GM23338 (cell line): ENCODE data around the gene TLR9.

Experiments
- STAT1 ChIP-seq: IDR thresholded peaks from one replicate; pipeline ENCODE4 v1.6.1; 2016; ENCODE audit warnings: antibody characterized with exemption; ENCODE audit not compliant: unreplicated experiment
- TF ChIP-seq, protein P1 (sequence below), 2 experiments: fragments of 200-600 bp in 1 of 2; sonication (generic) in 1 of 2; conservative IDR thresholded peaks; 2 replicates each; pipeline versions ENCODE4 v1.5.1 to v1.6.1; 2016 to 2017; ENCODE audit warnings: antibody characterized with exemption in 2 of 2, low read depth in 2 of 2, mild to moderate bottlenecking in 2 of 2, moderate library complexity in 1 of 2
- TF ChIP-seq, protein P2 (sequence below): IDR thresholded peaks from one replicate; pipeline ENCODE4 v1.6.1; 2018; ENCODE audit warnings: antibody characterized with exemption; ENCODE audit not compliant: unreplicated experiment

DNA sequence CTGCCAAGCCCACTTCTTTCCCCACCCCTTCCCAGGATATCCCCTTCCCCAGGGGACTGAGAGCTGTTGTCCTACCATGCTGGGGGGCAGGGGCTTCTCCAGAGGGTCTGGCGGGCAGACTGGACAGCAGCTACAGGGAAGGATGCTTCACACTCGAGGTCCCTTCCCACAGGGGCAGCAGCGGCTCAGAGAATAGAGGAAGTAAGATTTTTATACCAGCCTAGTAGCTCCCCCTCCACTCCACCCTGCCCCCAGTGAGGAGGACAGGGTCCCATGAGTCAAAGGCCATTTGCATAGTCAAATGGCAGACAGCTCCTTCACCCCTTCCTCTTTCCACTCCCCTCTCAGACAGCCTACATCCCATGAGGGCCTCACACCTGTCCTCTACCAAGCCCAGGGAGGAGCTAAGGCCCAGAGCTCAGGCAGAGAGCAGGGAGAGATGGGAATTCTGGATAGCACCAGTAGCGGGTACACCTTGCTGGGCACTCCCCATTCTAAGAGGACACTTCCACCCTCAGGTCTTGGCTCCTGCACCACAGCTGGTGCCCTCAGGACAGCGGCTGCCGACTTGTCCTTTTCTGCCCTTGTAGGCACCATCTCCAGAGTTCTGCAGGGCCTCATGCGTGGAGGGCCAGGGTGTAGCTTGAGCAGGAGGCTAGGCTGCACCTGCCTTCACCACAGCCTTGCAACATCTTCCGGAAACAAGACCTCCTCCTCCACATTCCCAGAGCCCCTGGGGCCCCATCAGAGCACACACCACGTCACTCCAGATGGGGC lies at the start of gene TLR9:
- no peak for TF ChIP-seq STAT1
- TF ChIP-seq, protein P1, sequence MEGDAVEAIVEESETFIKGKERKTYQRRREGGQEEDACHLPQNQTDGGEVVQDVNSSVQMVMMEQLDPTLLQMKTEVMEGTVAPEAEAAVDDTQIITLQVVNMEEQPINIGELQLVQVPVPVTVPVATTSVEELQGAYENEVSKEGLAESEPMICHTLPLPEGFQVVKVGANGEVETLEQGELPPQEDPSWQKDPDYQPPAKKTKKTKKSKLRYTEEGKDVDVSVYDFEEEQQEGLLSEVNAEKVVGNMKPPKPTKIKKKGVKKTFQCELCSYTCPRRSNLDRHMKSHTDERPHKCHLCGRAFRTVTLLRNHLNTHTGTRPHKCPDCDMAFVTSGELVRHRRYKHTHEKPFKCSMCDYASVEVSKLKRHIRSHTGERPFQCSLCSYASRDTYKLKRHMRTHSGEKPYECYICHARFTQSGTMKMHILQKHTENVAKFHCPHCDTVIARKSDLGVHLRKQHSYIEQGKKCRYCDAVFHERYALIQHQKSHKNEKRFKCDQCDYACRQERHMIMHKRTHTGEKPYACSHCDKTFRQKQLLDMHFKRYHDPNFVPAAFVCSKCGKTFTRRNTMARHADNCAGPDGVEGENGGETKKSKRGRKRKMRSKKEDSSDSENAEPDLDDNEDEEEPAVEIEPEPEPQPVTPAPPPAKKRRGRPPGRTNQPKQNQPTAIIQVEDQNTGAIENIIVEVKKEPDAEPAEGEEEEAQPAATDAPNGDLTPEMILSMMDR (conservative IDR thresholded peaks at IDR 0.05; ENCODE audit: low read depth in 2 of 2), result no peak
- TF ChIP-seq, protein P2, sequence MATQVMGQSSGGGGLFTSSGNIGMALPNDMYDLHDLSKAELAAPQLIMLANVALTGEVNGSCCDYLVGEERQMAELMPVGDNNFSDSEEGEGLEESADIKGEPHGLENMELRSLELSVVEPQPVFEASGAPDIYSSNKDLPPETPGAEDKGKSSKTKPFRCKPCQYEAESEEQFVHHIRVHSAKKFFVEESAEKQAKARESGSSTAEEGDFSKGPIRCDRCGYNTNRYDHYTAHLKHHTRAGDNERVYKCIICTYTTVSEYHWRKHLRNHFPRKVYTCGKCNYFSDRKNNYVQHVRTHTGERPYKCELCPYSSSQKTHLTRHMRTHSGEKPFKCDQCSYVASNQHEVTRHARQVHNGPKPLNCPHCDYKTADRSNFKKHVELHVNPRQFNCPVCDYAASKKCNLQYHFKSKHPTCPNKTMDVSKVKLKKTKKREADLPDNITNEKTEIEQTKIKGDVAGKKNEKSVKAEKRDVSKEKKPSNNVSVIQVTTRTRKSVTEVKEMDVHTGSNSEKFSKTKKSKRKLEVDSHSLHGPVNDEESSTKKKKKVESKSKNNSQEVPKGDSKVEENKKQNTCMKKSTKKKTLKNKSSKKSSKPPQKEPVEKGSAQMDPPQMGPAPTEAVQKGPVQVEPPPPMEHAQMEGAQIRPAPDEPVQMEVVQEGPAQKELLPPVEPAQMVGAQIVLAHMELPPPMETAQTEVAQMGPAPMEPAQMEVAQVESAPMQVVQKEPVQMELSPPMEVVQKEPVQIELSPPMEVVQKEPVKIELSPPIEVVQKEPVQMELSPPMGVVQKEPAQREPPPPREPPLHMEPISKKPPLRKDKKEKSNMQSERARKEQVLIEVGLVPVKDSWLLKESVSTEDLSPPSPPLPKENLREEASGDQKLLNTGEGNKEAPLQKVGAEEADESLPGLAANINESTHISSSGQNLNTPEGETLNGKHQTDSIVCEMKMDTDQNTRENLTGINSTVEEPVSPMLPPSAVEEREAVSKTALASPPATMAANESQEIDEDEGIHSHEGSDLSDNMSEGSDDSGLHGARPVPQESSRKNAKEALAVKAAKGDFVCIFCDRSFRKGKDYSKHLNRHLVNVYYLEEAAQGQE, result no peak
